Liver (tissue), 9 donors: Measurements from ENCODE around the gene SYNPR. TPM values are rescaled to one million over a fixed set of nuclear protein-coding genes. Genes with fewer than 3 reads are reported as not detected.

ENCODE experiments used
- DNase-seq: peaks from one replicate; pipeline ENCODE4 v3.0.0-alpha.2; 2017; ENCODE audit warnings: low spot score
- H3K27ac ChIP-seq, 2 donors: one replicate each; pipeline ENCODE4 v1.7.0; 2013; ENCODE audit warnings: inconsistent platforms in 2 of 2, low read length in 2 of 2, control low read depth in 1 of 2, low read depth in 1 of 2, mild to moderate bottlenecking in 1 of 2
- H3K27me3 ChIP-seq, 4 donors: one replicate each; pipeline versions ENCODE4 v1.6.1 to v1.7.0; 2013; ENCODE audit warnings: low read length in 3 of 4, inconsistent platforms in 1 of 4, mild to moderate bottlenecking in 1 of 4, moderate library complexity in 1 of 4; ENCODE audit not compliant: control insufficient read depth in 4 of 4, insufficient read depth in 4 of 4
- H3K36me3 ChIP-seq, 4 donors: one replicate each; pipeline versions ENCODE4 v1.6.1 to v1.7.0; 2013; ENCODE audit warnings: low read length in 3 of 4, mild to moderate bottlenecking in 3 of 4, low read depth in 1 of 4, moderate library complexity in 1 of 4; ENCODE audit not compliant: control insufficient read depth in 4 of 4, insufficient read depth in 3 of 4
- H3K4me1 ChIP-seq, 4 donors: one replicate each; pipeline versions ENCODE4 v1.6.1 to v1.7.0; 2013; ENCODE audit warnings: low read length in 3 of 4, mild to moderate bottlenecking in 3 of 4, moderate library complexity in 1 of 4; ENCODE audit not compliant: control insufficient read depth in 4 of 4, insufficient read depth in 4 of 4
- H3K4me3 ChIP-seq, 3 donors: one replicate each; pipeline versions ENCODE4 v1.6.1 to v1.7.0; 2013; ENCODE audit warnings: low read length in 3 of 3, control low read depth in 1 of 3, low read depth in 1 of 3, mild to moderate bottlenecking in 1 of 3
- H3K9ac ChIP-seq, 2 donors: one replicate each; pipeline ENCODE4 v1.7.0; 2013; ENCODE audit warnings: low read length in 2 of 2, mild to moderate bottlenecking in 2 of 2, moderate library complexity in 2 of 2, control low read depth in 1 of 2, low read depth in 1 of 2
- H3K9me3 ChIP-seq, 4 donors: one replicate each; pipeline versions ENCODE4 v1.6.1 to v1.7.0; 2013; ENCODE audit warnings: low read length in 3 of 4; ENCODE audit not compliant: control insufficient read depth in 4 of 4
- CTCF ChIP-seq: fragments of 150-350 bp; IDR thresholded peaks from 2 replicates; pipeline ENCODE4 v1.5.1; 2017; ENCODE audit warnings: improper control_type of control experiment, low read depth, low read length; ENCODE audit not compliant: missing input control
- EGR1 ChIP-seq, 2 donors: IDR thresholded peaks; 2 replicates each; pipeline ENCODE4 v1.6.1; 2016 to 2018; ENCODE audit warnings: antibody characterized with exemption in 2 of 2, low read depth in 2 of 2
- GABPA ChIP-seq, 2 donors: IDR thresholded peaks in 1 of 2; conservative IDR thresholded peaks in 1 of 2; 2 replicates each; pipeline ENCODE4 v1.6.1; 2016; ENCODE audit warnings: antibody characterized with exemption in 2 of 2, mild to moderate bottlenecking in 1 of 2, moderate library complexity in 1 of 2
- HNF4G ChIP-seq: IDR thresholded peaks from 2 replicates; pipeline ENCODE4 v1.6.1; 2016; ENCODE audit warnings: antibody characterized with exemption
- JUND ChIP-seq, 2 donors: IDR thresholded peaks; 2 replicates each; pipeline ENCODE4 v1.6.1; 2016; ENCODE audit warnings: antibody characterized with exemption in 2 of 2
- MAX ChIP-seq: IDR thresholded peaks from 2 replicates; pipeline ENCODE4 v1.6.1; 2016; ENCODE audit warnings: antibody characterized with exemption
- NR2F2 ChIP-seq: IDR thresholded peaks from 2 replicates; pipeline ENCODE4 v1.6.1; 2016; ENCODE audit warnings: antibody characterized with exemption
- RAD21 ChIP-seq, 2 donors: IDR thresholded peaks; 2 replicates each; pipeline ENCODE4 v1.6.1; 2016; ENCODE audit warnings: antibody characterized with exemption in 2 of 2, mild to moderate bottlenecking in 2 of 2
- SP1 ChIP-seq: IDR thresholded peaks from 2 replicates; pipeline ENCODE4 v1.6.1; 2018; ENCODE audit warnings: antibody characterized with exemption, mild to moderate bottlenecking
- TAF1 ChIP-seq: conservative IDR thresholded peaks from 2 replicates; pipeline ENCODE4 v1.6.1; 2016; ENCODE audit warnings: antibody characterized with exemption, mild to moderate bottlenecking
- ZBTB33 ChIP-seq: IDR thresholded peaks from 2 replicates; pipeline ENCODE4 v1.6.1; 2016; ENCODE audit warnings: antibody characterized with exemption
- WGBS: extraction: QIAGEN DNeasy Blood & Tissue Kit; methylation state at CpG from one replicate; pipeline ENCODE4 v1.1.7; 2013; 5-methylcytosine and 5-hydroxymethylcytosine counted together
- polyA plus RNA-seq, 2 donors: library from polyadenylated mRNA; stranded (reverse) in 1 of 2; unstranded in 1 of 2; fragments of 200-250 nt in 1 of 2; fragments of >200 nt in 1 of 2; fragmentation: Nextera tagmentation in 1 of 2; extraction: Ambion mirVana in 1 of 2; gene quantifications; one replicate each; pipeline versions ENCODE4 v1.2.1 to v1.2.3, GENCODE V29; 2013 to 2015
- total RNA-seq, 2 donors: library from RNA; depleted of rRNA; stranded (reverse); fragments of >200 nt; gene quantifications; one replicate each; pipeline ENCODE4 v1.2.3, GENCODE V29; 2014
- donor health status: healthy.
- donor health status: healthy.
- donor health status: healthy.
- donor health status: healthy.
- donor health status: healthy.

Gene SYNPR
- total and polyA plus RNA-seq, 4 donors, result not detected

GRCh38 chr3:63473641-63474166, 195.6 kb downstream of the SYNPR start:
- WGBS, result 70% methylated on average over 6 of the region's 6 CpGs
- Histone ChIP-seq H3K9ac (no peak overlapping the region), H3K9me3 (no peaks in the 10 kb centered on the region), H3K4me1 (no peaks in the 10 kb centered on the region), H3K36me3 (no peaks in the 10 kb centered on the region), H3K4me3 (no peak overlapping the region), H3K27me3 (no peaks in the 10 kb centered on the region), H3K27ac (no peak overlapping the region)
- no peak for DNase-seq
- no peak for TF ChIP-seq SP1
- no peak for TF ChIP-seq NR2F2
- no peak for TF ChIP-seq ZBTB33
- no peak for TF ChIP-seq MAX
- no peak for TF ChIP-seq HNF4G
- TF ChIP-seq CTCF, result no peak
- TF ChIP-seq EGR1 (IDR thresholded peaks at IDR 0.05; ENCODE audit: low read depth in 2 of 2), result no peak

- Histone ChIP-seq H3K27me3 (no peaks in the 10 kb centered on the region), H3K4me3 (no peak overlapping the region), H3K27ac (no peak overlapping the region), H3K9ac (no peak overlapping the region), H3K9me3 (no peaks in the 10 kb centered on the region), H3K36me3 (no peaks in the 10 kb centered on the region), H3K4me1 (no peaks in the 10 kb centered on the region)
- no peak for TF ChIP-seq NR2F2
- no peak for TF ChIP-seq TAF1
- no peak for TF ChIP-seq ZBTB33
- TF ChIP-seq SP1, result no peak
- TF ChIP-seq JUND (IDR thresholded peaks at IDR 0.05), result no peak
- no peak for TF ChIP-seq GABPA (IDR thresholded peaks at IDR 0.05 in 1 of 2, conservative IDR thresholded peaks at IDR 0.05 in 1 of 2)
- TF ChIP-seq RAD21 (IDR thresholded peaks at IDR 0.05), result no peak
- WGBS, result 77% methylated on average over 3 of the region's 3 CpGs
- no peak for DNase-seq
Measured at GRCh38 chr3:63474828-63475518, 196.9 kb downstream of the SYNPR start.
